Vagina (tissue), 2 donors: Measurements from ENCODE around the gene NACA2. TPM values are rescaled to one million over a fixed set of nuclear protein-coding genes. Genes with fewer than 3 reads are reported as not detected.

ENCODE experiments used
- DNase-seq, 2 donors: peaks; one replicate each; pipeline ENCODE4 v3.0.0-alpha.2; 2017; ENCODE audit errors: extremely low spot score in 2 of 2
- H3K27ac ChIP-seq: fragments of 200-600 bp; sonication (generic); one replicate; pipeline ENCODE4 v1.5.1; 2019
- H3K27me3 ChIP-seq: fragments of 200-600 bp; sonication (generic); one replicate; pipeline ENCODE4 v1.5.1; 2019
- H3K36me3 ChIP-seq, 2 donors: fragments of 200-600 bp; sonication (generic); one replicate each; pipeline ENCODE4 v1.5.1; 2017 to 2019
- H3K4me1 ChIP-seq: fragments of 200-600 bp; sonication (generic); one replicate; pipeline ENCODE4 v1.5.1; 2019
- H3K4me3 ChIP-seq, 2 donors: fragments of 200-600 bp; sonication (generic); 1 replicate in 1 of 2; 2 replicates in 1 of 2; pipeline ENCODE4 v1.5.1; 2016 to 2019
- H3K9me3 ChIP-seq: fragments of 200-600 bp; sonication (generic); one replicate; pipeline ENCODE4 v1.5.1; 2019
- CTCF ChIP-seq, 3 experiments: fragments of 450-650 bp in 2 of 3; fragments of 200-600 bp in 1 of 3; sonication (generic) in 1 of 3; IDR thresholded peaks; one replicate each; pipeline ENCODE4 v1.5.1; 2017 to 2019; ENCODE audit warnings: antibody characterized with exemption in 3 of 3, mild to moderate bottlenecking in 2 of 3, moderate library complexity in 2 of 3
- POLR2A ChIP-seq, 2 donors: fragments of 450-650 bp; IDR thresholded peaks; one replicate each; pipeline ENCODE4 v1.6.1; 2017; ENCODE audit warnings: antibody characterized with exemption in 2 of 2, mild to moderate bottlenecking in 2 of 2, moderate library complexity in 2 of 2
- POLR2AphosphoS5 ChIP-seq, 2 donors: sonication (generic); formaldehyde crosslinking; IDR thresholded peaks; one replicate each; pipeline ENCODE4 v1.9.0; 2017; ENCODE audit warnings: antibody characterized with exemption in 2 of 2, mild to moderate bottlenecking in 2 of 2, low read depth in 1 of 2; ENCODE audit not compliant: insufficient read depth in 1 of 2
- intact Hi-C: fragments of 100-400 bp; cut with DNase I; formaldehyde crosslinking; loops from one replicate; pipeline ENCODE4 v1.15.1; 2023
- total RNA-seq: library from RNA; depleted of rRNA; stranded (reverse); fragments of >200 nt; gene quantifications from one replicate; pipeline ENCODE4 v1.2.3, GENCODE V29; 2016

NACA2 gene
- total RNA-seq, 1 donor from 2014 or later: not detected

- TF ChIP-seq CTCF (IDR thresholded peaks at IDR 0.05) (no peak), POLR2AphosphoS5 (IDR thresholded peaks at IDR 0.05; ENCODE audit: insufficient read depth in 1 of 2, low read depth in 1 of 2) (no peak), POLR2A (IDR thresholded peaks at IDR 0.05) (no peak)
- no peak overlapping the region for H3K4me3 ChIP-seq
- H3K27me3 ChIP-seq: no peaks in the 10 kb centered on the region
- H3K36me3 ChIP-seq: no peaks in the 10 kb centered on the region
- no peaks in the 10 kb centered on the region for H3K4me1 ChIP-seq
- intact Hi-C loops: no loop called here
- no peaks in the 10 kb centered on the region for H3K9me3 ChIP-seq
- no peak for DNase-seq
- no peak overlapping the region for H3K27ac ChIP-seq
Measured at GRCh38 chr17:61611323-61611722, 20.3 kb upstream of the NACA2 start.

GRCh38 chr17:61605692-61606091 lies 14.7 kb upstream of the NACA2 start:
- Histone ChIP-seq H3K9me3 (no peaks in the 10 kb centered on the region), H3K4me3 (no peak overlapping the region), H3K27me3 (no peaks in the 10 kb centered on the region), H3K27ac (no peak overlapping the region), H3K36me3 (no peaks in the 10 kb centered on the region), H3K4me1 (no peaks in the 10 kb centered on the region)
- DNase-seq: no peak
- intact Hi-C loops: no loop called here
- TF ChIP-seq CTCF (IDR thresholded peaks at IDR 0.05) (no peak), POLR2A (IDR thresholded peaks at IDR 0.05) (no peak), POLR2AphosphoS5 (IDR thresholded peaks at IDR 0.05; ENCODE audit: insufficient read depth in 1 of 2, low read depth in 1 of 2) (no peak)

- intact Hi-C loops: no loop called here
- H3K9me3 ChIP-seq: no peaks in the 10 kb centered on the region
- H3K4me1 ChIP-seq: no peaks in the 10 kb centered on the region
- no peak for TF ChIP-seq POLR2AphosphoS5 (IDR thresholded peaks at IDR 0.05; ENCODE audit: insufficient read depth in 1 of 2, low read depth in 1 of 2)
- TF ChIP-seq POLR2A (IDR thresholded peaks at IDR 0.05): no peak
- TF ChIP-seq CTCF (IDR thresholded peaks at IDR 0.05): no peak
- H3K27ac ChIP-seq: no peak overlapping the region
- H3K4me3 ChIP-seq: no peak overlapping the region
- no peaks in the 10 kb centered on the region for H3K27me3 ChIP-seq
- DNase-seq: no peak
- H3K36me3 ChIP-seq: no peaks in the 10 kb centered on the region
Measured at GRCh38 chr17:61601297-61601696, 10.3 kb upstream of the NACA2 start.

GRCh38 chr17:61600621-61601020 lies 9.6 kb upstream of the NACA2 start:
- no peak for DNase-seq
- no peaks in the 10 kb centered on the region for H3K4me1 ChIP-seq
- no peak for TF ChIP-seq CTCF (IDR thresholded peaks at IDR 0.05)
- TF ChIP-seq POLR2A (IDR thresholded peaks at IDR 0.05): no peak
- no peak for TF ChIP-seq POLR2AphosphoS5 (IDR thresholded peaks at IDR 0.05; ENCODE audit: insufficient read depth in 1 of 2, low read depth in 1 of 2)
- H3K9me3 ChIP-seq: no peaks in the 10 kb centered on the region
- H3K36me3 ChIP-seq: no peaks in the 10 kb centered on the region
- intact Hi-C loops: no loop called here
- no peak overlapping the region for H3K4me3 ChIP-seq
- no peaks in the 10 kb centered on the region for H3K27me3 ChIP-seq
- H3K27ac ChIP-seq: no peak overlapping the region

GRCh38 chr17:61599608-61600007 lies 8.6 kb upstream of the NACA2 start:
- Histone ChIP-seq H3K27ac (no peak overlapping the region), H3K4me3 (no peak overlapping the region), H3K9me3 (no peaks in the 10 kb centered on the region), H3K27me3 (no peaks in the 10 kb centered on the region), H3K36me3 (no peaks in the 10 kb centered on the region), H3K4me1 (no peaks in the 10 kb centered on the region)
- TF ChIP-seq POLR2A (IDR thresholded peaks at IDR 0.05) (no peak), POLR2AphosphoS5 (IDR thresholded peaks at IDR 0.05; ENCODE audit: insufficient read depth in 1 of 2, low read depth in 1 of 2) (no peak), CTCF (IDR thresholded peaks at IDR 0.05) (no peak)
- DNase-seq: no peak
- intact Hi-C loops: no loop called here
